Neural crest cell (in vitro differentiated cells): Measurements from ENCODE around the gene ZDHHC5. TPM values are rescaled to one million over a fixed set of nuclear protein-coding genes. Genes with fewer than 3 reads are reported as not detected.

Experiments used
- DNase-seq: peaks from one replicate; pipeline ENCODE4 v3.0.0; 2021; ENCODE audit warnings: low read depth, mixed read lengths, low spot score
- H3K27ac Mint-ChIP-seq: one replicate; pipeline ENCODE4 v1.8.0; 2021; ENCODE audit warnings: mild to moderate bottlenecking, mixed read lengths; ENCODE audit not compliant: unreplicated experiment
- H3K27me3 Mint-ChIP-seq: 2 replicates; pipeline ENCODE4 v1.8.0; 2021; ENCODE audit warnings: low read depth, mild to moderate bottlenecking, mixed read lengths
- H3K36me3 Mint-ChIP-seq: 2 replicates; pipeline ENCODE4 v1.8.0; 2021; ENCODE audit warnings: low read depth, mild to moderate bottlenecking, mixed read lengths
- H3K4me1 Mint-ChIP-seq: 2 replicates; pipeline ENCODE4 v1.8.0; 2021; ENCODE audit warnings: mixed read lengths
- H3K4me3 Mint-ChIP-seq: one replicate; pipeline ENCODE4 v1.8.0; 2021; ENCODE audit warnings: mild to moderate bottlenecking, mixed read lengths
- H3K9me3 Mint-ChIP-seq: 2 replicates; pipeline ENCODE4 v1.8.0; 2021; ENCODE audit warnings: mixed read lengths
- CTCF ChIP-seq: fragments of 200-600 bp; sonication (generic); conservative IDR thresholded peaks from 2 replicates; pipeline ENCODE4 v1.5.0; 2021; ENCODE audit warnings: antibody characterized with exemption, mild to moderate bottlenecking
- total RNA-seq: library from RNA; stranded (reverse); gene quantifications from 2 replicates; pipeline ENCODE4 v1.2.1, GENCODE V29; 2021

The ZDHHC5 gene
- total RNA-seq, 1 donor from 2014 or later, result 50.1 TPM

GRCh38 chr11:57624864-57625263, 43.0 kb upstream of the ZDHHC5 start:
- TF ChIP-seq CTCF, result no peak
- Mint-ChIP-seq H3K4me3 (no peak overlapping the region), H3K36me3 (peaks cover 2% of the 10 kb centered on the region), H3K9me3 (no peaks in the 10 kb centered on the region), H3K27ac (no peak overlapping the region), H3K27me3 (no peaks in the 10 kb centered on the region), H3K4me1 (peaks cover 12% of the 10 kb centered on the region)
- no peak for DNase-seq

GRCh38 chr11:57626895-57627294, 41.0 kb upstream of the ZDHHC5 start:
- no peaks in the 10 kb centered on the region for H3K27me3 Mint-ChIP-seq
- TF ChIP-seq CTCF, result no peak
- no peak for DNase-seq
- H3K4me1 Mint-ChIP-seq, result peaks cover 25% of the 10 kb centered on the region
- no peaks in the 10 kb centered on the region for H3K36me3 Mint-ChIP-seq
- H3K27ac Mint-ChIP-seq, result no peak overlapping the region
- H3K9me3 Mint-ChIP-seq, result no peaks in the 10 kb centered on the region
- no peak overlapping the region for H3K4me3 Mint-ChIP-seq

GRCh38 chr11:57630171-57630570, 37.7 kb upstream of the ZDHHC5 start:
- Mint-ChIP-seq H3K9me3 (no peaks in the 10 kb centered on the region), H3K27me3 (no peaks in the 10 kb centered on the region), H3K4me1 (peaks cover 17% of the 10 kb centered on the region), H3K36me3 (no peaks in the 10 kb centered on the region), H3K27ac (no peak overlapping the region), H3K4me3 (no peak overlapping the region)
- no peak for TF ChIP-seq CTCF
- no peak for DNase-seq

- no peaks in the 10 kb centered on the region for H3K36me3 Mint-ChIP-seq
- no peak for TF ChIP-seq CTCF
- H3K4me1 Mint-ChIP-seq, result peaks cover 22% of the 10 kb centered on the region
- DNase-seq, result no peak
- no peak overlapping the region for H3K4me3 Mint-ChIP-seq
- H3K27ac Mint-ChIP-seq, result no peak overlapping the region
- no peaks in the 10 kb centered on the region for H3K9me3 Mint-ChIP-seq
- H3K27me3 Mint-ChIP-seq, result no peaks in the 10 kb centered on the region
Measured at GRCh38 chr11:57632116-57632515, 35.8 kb upstream of the ZDHHC5 start.

- no peaks in the 10 kb centered on the region for H3K27me3 Mint-ChIP-seq
- TF ChIP-seq CTCF, result no peak
- peaks cover 34% of the 10 kb centered on the region for H3K4me1 Mint-ChIP-seq
- H3K36me3 Mint-ChIP-seq, result no peaks in the 10 kb centered on the region
- no peak for DNase-seq
- H3K9me3 Mint-ChIP-seq, result no peaks in the 10 kb centered on the region
- no peak overlapping the region for H3K4me3 Mint-ChIP-seq
- H3K27ac Mint-ChIP-seq, result no peak overlapping the region
Measured at GRCh38 chr11:57633394-57634070, 34.4 kb upstream of the ZDHHC5 start.
